Upper lobe of left lung (tissue), 6 donors: ENCODE data around the gene ADGRV1. TPM values are rescaled to one million over a fixed set of nuclear protein-coding genes. Genes with fewer than 3 reads are reported as not detected.

ENCODE experiments used
- ATAC-seq, 2 donors: fragments of 200-7000 bp; cut with Tn5 transposase; one replicate each; pipeline ENCODE4 v1.9.1; 2022; ENCODE audit warnings: mild to moderate bottlenecking in 2 of 2, moderate library complexity in 2 of 2; ENCODE audit not compliant: low FRiP score in 2 of 2
- DNase-seq, 2 donors: peaks; one replicate each; pipeline ENCODE4 v3.0.0-alpha.2; 2019 to 2020
- H3K27ac ChIP-seq, 4 donors: fragments of 200-600 bp; sonication (generic); one replicate each; pipeline ENCODE4 v1.5.1; 2016 to 2019
- H3K27me3 ChIP-seq, 4 donors: fragments of 200-600 bp; sonication (generic); one replicate each; pipeline ENCODE4 v1.5.1; 2017 to 2019
- H3K36me3 ChIP-seq, 4 donors: fragments of 200-600 bp; sonication (generic); one replicate each; pipeline ENCODE4 v1.5.1; 2016 to 2019
- H3K4me1 ChIP-seq, 4 donors: fragments of 200-600 bp; sonication (generic); one replicate each; pipeline ENCODE4 v1.5.1; 2018 to 2019
- H3K4me3 ChIP-seq, 4 donors: fragments of 200-600 bp; sonication (generic); one replicate each; pipeline ENCODE4 v1.5.1; 2017 to 2019; ENCODE audit warnings: mild to moderate bottlenecking in 2 of 4, moderate library complexity in 1 of 4
- H3K9me3 ChIP-seq, 4 donors: fragments of 200-600 bp; sonication (generic); one replicate each; pipeline ENCODE4 v1.5.1; 2018 to 2019
- CTCF ChIP-seq, 6 experiments: fragments of 450-650 bp in 4 of 6; fragments of 200-600 bp in 2 of 6; sonication (generic) in 2 of 6; IDR thresholded peaks; one replicate each; pipeline ENCODE4 v1.5.1; 2016 to 2019; ENCODE audit warnings: antibody characterized with exemption in 6 of 6
- EP300 ChIP-seq, 4 donors: sonication (generic); formaldehyde crosslinking; IDR thresholded peaks; one replicate each; pipeline ENCODE4 v1.5.1; 2017; ENCODE audit warnings: antibody characterized with exemption in 4 of 4, control low read depth in 2 of 4
- POLR2A ChIP-seq, 4 donors: fragments of 450-650 bp; IDR thresholded peaks; one replicate each; pipeline ENCODE4 v1.5.1; 2016 to 2017; ENCODE audit warnings: antibody characterized with exemption in 4 of 4, mild to moderate bottlenecking in 2 of 4
- POLR2AphosphoS5 ChIP-seq, 2 donors: sonication (generic); formaldehyde crosslinking; IDR thresholded peaks; one replicate each; pipeline ENCODE4 v1.5.1; 2017; ENCODE audit warnings: antibody characterized with exemption in 2 of 2
- WGBS, 2 donors: methylation state at CpG; one replicate each; pipeline ENCODE4 v1.1.5; 2017 to 2018; 5-methylcytosine and 5-hydroxymethylcytosine counted together
- total RNA-seq, 6 donors: library from RNA; depleted of rRNA in 4 of 6; stranded (reverse); fragments of >200 nt in 4 of 6; gene quantifications; one replicate each; pipeline versions ENCODE4 v1.1.0 to v1.2.1, GENCODE V29; 2016 to 2021
- donor health status: DM: no; HTN: no; CAD: no; lungs with moderate emphysema.
- donor health status: DM: no; HTN: yes; CAD: no; lungs with severe emphysema.

The ADGRV1 gene
- total RNA-seq, 6 donors from 2014 or later: 22.3 to 129 (median 60.4) TPM

GRCh38 chr5:90981821-90982220 lies 423.2 kb downstream of the ADGRV1 start:
- Histone ChIP-seq H3K4me3 (no peak overlapping the region), H3K27me3 (no peaks in the 10 kb centered on the region), H3K4me1 (no peaks in the 10 kb centered on the region), H3K9me3 (no peaks in the 10 kb centered on the region), H3K27ac (no peak overlapping the region), H3K36me3 (no peaks in the 10 kb centered on the region)
- ATAC-seq (no peak), DNase-seq (no peak)
- 0 to 91% methylated on average over 1 of the region's 1 CpG for WGBS, 2 donors
- no peak for TF ChIP-seq EP300 (IDR thresholded peaks at IDR 0.05)
- no peak for TF ChIP-seq POLR2A (IDR thresholded peaks at IDR 0.05)

GRCh38 chr5:90982576-90982975 lies 424.0 kb downstream of the ADGRV1 start:
- no peak overlapping the region for H3K4me3 ChIP-seq
- H3K36me3 ChIP-seq: no peaks in the 10 kb centered on the region
- H3K27me3 ChIP-seq: no peaks in the 10 kb centered on the region
- DNase-seq (no peak), ATAC-seq (no peak)
- TF ChIP-seq EP300 (IDR thresholded peaks at IDR 0.05) (no peak), CTCF (IDR thresholded peaks at IDR 0.05) (no peak), POLR2A (IDR thresholded peaks at IDR 0.05) (no peak), POLR2AphosphoS5 (IDR thresholded peaks at IDR 0.05) (no peak)
- H3K4me1 ChIP-seq: no peaks in the 10 kb centered on the region
- no peaks in the 10 kb centered on the region for H3K9me3 ChIP-seq
- no peak overlapping the region for H3K27ac ChIP-seq
- WGBS, 2 donors: 71 to 81% methylated on average over 4 of the region's 4 CpGs

GRCh38 chr5:90983148-90983547 lies 424.6 kb downstream of the ADGRV1 start:
- WGBS, 2 donors: 64 to 68% methylated on average over 3 of the region's 3 CpGs
- no peaks in the 10 kb centered on the region for H3K27me3 ChIP-seq
- peak in 1 of 2 donors; percentile 50 for ATAC-seq
- H3K36me3 ChIP-seq: no peaks in the 10 kb centered on the region
- no peaks in the 10 kb centered on the region for H3K9me3 ChIP-seq
- H3K4me3 ChIP-seq: no peak overlapping the region
- no peaks in the 10 kb centered on the region for H3K4me1 ChIP-seq
- DNase-seq: no peak
- no peak overlapping the region for H3K27ac ChIP-seq
- TF ChIP-seq CTCF (IDR thresholded peaks at IDR 0.05): no peak
- TF ChIP-seq POLR2AphosphoS5 (IDR thresholded peaks at IDR 0.05): no peak
- no peak for TF ChIP-seq EP300 (IDR thresholded peaks at IDR 0.05)
- no peak for TF ChIP-seq POLR2A (IDR thresholded peaks at IDR 0.05)

- no peak overlapping the region for H3K4me3 ChIP-seq
- H3K27me3 ChIP-seq: no peaks in the 10 kb centered on the region
- no peaks in the 10 kb centered on the region for H3K36me3 ChIP-seq
- H3K4me1 ChIP-seq: no peaks in the 10 kb centered on the region
- H3K9me3 ChIP-seq: no peaks in the 10 kb centered on the region
- ATAC-seq (no peak), DNase-seq (no peak)
- no peak for TF ChIP-seq EP300 (IDR thresholded peaks at IDR 0.05)
- TF ChIP-seq POLR2A (IDR thresholded peaks at IDR 0.05): no peak
- no peak for TF ChIP-seq POLR2AphosphoS5 (IDR thresholded peaks at IDR 0.05)
- no peak for TF ChIP-seq CTCF (IDR thresholded peaks at IDR 0.05)
- no peak overlapping the region for H3K27ac ChIP-seq
These were observed 425.1 kb downstream of the ADGRV1 start for GRCh38 chr5:90983711-90984124.

- Histone ChIP-seq H3K9me3 (no peaks in the 10 kb centered on the region), H3K36me3 (no peaks in the 10 kb centered on the region), H3K4me1 (no peaks in the 10 kb centered on the region), H3K27ac (no peak overlapping the region), H3K27me3 (no peaks in the 10 kb centered on the region), H3K4me3 (no peak overlapping the region)
- TF ChIP-seq POLR2AphosphoS5 (IDR thresholded peaks at IDR 0.05): no peak
- no peak for TF ChIP-seq POLR2A (IDR thresholded peaks at IDR 0.05)
- no peak for TF ChIP-seq EP300 (IDR thresholded peaks at IDR 0.05)
- TF ChIP-seq CTCF (IDR thresholded peaks at IDR 0.05): no peak
- 87 to 90% methylated on average over 3 of the region's 3 CpGs for WGBS, 2 donors
- ATAC-seq (no peak), DNase-seq (no peak)
These were observed 426.7 kb downstream of the ADGRV1 start for GRCh38 chr5:90985341-90985740.
